WERI-Rb-1 (cell line): ENCODE results near the gene NACC2.
"Not testable (repeated sequence)": the region's sequence is repeated elsewhere in the genome, so short reads cannot be mapped to it uniquely, and the experiment has no call there.

Experiments used
- DNase-seq: peaks from one replicate; pipeline ENCODE4 v3.0.0-alpha.2; 2020
- H3K27ac ChIP-seq: fragments of 250-450 bp; sonication (Bioruptor Pico); 2 replicates; pipeline ENCODE4 v1.5.1; 2020; ENCODE audit warnings: mild to moderate bottlenecking, moderate library complexity
- H3K27me3 ChIP-seq: fragments of 250-450 bp; sonication (Bioruptor Pico); 2 replicates; pipeline ENCODE4 v1.5.1; 2021; ENCODE audit warnings: mild to moderate bottlenecking, low read depth, moderate library complexity; ENCODE audit not compliant: insufficient read depth, severe bottlenecking
- H3K36me3 ChIP-seq: fragments of 250-450 bp; sonication (Bioruptor Pico); 2 replicates; pipeline ENCODE4 v1.5.1; 2020; ENCODE audit warnings: mild to moderate bottlenecking, moderate library complexity
- H3K4me3 ChIP-seq: 2 replicates; pipeline ENCODE4 v1.5.1; 2011; ENCODE audit warnings: low read depth, mild to moderate bottlenecking, control low read depth, low read length
- H3K9me3 ChIP-seq: fragments of 250-450 bp; sonication (Bioruptor Pico); 2 replicates; pipeline ENCODE4 v1.5.1; 2021; ENCODE audit warnings: mild to moderate bottlenecking, moderate library complexity; ENCODE audit not compliant: severe bottlenecking
- TF ChIP-seq, protein P1 (sequence below): IDR thresholded peaks from 2 replicates; pipeline ENCODE4 v1.5.1; 2011; ENCODE audit warnings: low read depth, mild to moderate bottlenecking, control low read depth, inconsistent platforms, low read length

The NACC2 gene

DNA sequence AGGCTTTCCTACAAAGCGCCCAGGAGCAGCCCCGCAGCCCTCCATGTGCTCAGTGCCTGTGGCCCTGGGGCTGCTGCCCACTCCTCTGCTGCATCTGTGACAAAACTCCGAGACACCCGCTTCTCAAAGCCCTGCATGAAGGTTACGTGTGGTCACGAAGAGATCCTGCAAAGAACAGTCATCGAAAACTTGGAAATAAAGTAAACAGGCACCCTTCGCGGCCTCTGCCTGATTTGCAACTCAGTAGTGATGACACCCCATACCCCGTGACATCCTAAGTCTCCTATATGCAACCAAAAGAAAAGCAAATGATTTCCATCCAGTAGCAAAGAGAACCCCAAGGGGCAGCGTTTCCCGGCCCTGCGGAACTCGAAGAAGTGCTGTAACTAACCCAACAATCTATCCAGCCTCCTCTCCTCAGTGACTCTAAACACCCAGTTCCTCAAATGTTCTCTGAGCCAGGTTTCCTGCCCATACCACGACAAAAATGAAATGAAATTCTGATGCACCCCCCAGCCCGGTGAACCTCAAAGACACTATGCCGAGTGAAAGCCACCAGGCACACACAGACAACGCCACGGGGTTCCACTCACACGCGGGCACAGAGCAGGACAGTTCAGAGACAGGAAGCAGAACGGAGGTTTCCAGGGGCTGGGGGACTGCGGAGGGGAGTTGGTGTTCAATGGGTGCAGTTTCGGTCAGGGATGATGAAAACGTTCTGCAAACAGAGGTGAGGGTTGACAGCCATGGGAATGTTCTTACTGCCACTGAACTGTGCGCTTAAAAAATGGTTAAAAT, 19.0 kb downstream of the NACC2 start:
- Histone ChIP-seq H3K27ac (no peak overlapping the region), H3K9me3 (no peaks in the 10 kb centered on the region), H3K27me3 (no peaks in the 10 kb centered on the region), H3K36me3 (no peaks in the 10 kb centered on the region; the same call in 1 of the 2 replicates), H3K4me3 (no peak overlapping the region)
- TF ChIP-seq, protein P1, sequence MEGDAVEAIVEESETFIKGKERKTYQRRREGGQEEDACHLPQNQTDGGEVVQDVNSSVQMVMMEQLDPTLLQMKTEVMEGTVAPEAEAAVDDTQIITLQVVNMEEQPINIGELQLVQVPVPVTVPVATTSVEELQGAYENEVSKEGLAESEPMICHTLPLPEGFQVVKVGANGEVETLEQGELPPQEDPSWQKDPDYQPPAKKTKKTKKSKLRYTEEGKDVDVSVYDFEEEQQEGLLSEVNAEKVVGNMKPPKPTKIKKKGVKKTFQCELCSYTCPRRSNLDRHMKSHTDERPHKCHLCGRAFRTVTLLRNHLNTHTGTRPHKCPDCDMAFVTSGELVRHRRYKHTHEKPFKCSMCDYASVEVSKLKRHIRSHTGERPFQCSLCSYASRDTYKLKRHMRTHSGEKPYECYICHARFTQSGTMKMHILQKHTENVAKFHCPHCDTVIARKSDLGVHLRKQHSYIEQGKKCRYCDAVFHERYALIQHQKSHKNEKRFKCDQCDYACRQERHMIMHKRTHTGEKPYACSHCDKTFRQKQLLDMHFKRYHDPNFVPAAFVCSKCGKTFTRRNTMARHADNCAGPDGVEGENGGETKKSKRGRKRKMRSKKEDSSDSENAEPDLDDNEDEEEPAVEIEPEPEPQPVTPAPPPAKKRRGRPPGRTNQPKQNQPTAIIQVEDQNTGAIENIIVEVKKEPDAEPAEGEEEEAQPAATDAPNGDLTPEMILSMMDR: no peak
- DNase-seq: no peak

DNA sequence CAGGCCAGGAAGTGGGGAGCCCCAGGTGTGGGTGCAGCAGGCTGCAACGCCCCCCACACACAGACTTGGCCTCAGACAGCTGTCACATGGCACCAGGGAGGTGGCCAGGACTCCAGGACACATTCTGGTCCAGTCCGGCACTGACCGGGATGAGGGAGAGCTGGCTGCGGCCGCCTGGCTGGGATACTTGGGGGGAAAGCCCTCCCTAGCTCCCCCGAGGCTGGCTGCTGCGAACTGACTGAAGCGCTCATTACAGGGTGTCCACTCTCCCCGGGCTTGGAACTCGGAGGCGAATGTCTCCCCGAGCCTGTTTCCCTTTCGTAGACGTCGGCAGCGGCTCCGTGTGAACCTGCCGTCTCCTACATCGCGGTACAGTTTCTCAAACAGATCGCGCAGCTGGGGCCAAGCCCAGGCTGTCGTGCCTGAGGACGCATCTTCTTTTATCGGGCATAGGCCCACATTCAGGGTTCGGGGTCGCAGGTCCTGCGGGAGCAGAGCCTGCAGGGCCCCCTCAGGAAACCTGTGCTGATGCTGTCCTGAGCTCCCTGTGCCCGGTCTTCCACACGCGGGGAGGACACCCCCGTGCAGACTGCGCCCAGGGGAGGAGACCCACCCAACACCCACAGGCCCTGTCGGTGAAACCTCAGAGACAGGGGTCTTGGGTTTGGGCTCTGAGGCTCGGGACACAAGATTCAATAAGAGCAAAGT, 19.8 kb downstream of the NACC2 start:
- no peaks in the 10 kb centered on the region for H3K9me3 ChIP-seq
- H3K27me3 ChIP-seq: no peaks in the 10 kb centered on the region
- H3K4me3 ChIP-seq: no peak overlapping the region
- no peak for DNase-seq
- TF ChIP-seq, protein P1: no peak
- no peak overlapping the region for H3K27ac ChIP-seq
- no peaks in the 10 kb centered on the region; the same call in 1 of the 2 replicates for H3K36me3 ChIP-seq

DNA sequence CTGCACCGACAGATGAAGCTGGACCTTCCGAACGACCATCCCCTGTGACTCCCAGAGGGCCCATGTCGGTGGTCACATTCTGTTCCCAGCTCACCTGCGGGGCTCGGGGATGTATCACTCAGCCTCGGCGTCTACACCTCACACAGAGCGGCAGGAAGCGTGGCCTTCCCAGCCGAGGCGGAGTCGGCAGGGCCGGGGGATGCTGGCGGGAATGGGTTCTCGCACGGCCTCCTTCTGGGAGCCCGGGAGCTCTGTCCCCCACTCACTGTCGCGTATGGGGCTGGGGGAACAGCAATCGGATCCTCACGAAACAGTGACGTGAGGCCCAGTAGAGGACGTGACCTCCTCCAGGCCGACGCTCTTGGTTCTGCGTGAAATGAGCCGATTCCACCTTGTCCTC, 20.4 kb downstream of the NACC2 start:
- no peaks in the 10 kb centered on the region for H3K27me3 ChIP-seq
- TF ChIP-seq, protein P1: no peak
- H3K36me3 ChIP-seq: no peaks in the 10 kb centered on the region; the same call in 1 of the 2 replicates
- no peaks in the 10 kb centered on the region for H3K9me3 ChIP-seq
- no peak overlapping the region for H3K4me3 ChIP-seq
- no peak overlapping the region for H3K27ac ChIP-seq
- DNase-seq: no peak

DNA sequence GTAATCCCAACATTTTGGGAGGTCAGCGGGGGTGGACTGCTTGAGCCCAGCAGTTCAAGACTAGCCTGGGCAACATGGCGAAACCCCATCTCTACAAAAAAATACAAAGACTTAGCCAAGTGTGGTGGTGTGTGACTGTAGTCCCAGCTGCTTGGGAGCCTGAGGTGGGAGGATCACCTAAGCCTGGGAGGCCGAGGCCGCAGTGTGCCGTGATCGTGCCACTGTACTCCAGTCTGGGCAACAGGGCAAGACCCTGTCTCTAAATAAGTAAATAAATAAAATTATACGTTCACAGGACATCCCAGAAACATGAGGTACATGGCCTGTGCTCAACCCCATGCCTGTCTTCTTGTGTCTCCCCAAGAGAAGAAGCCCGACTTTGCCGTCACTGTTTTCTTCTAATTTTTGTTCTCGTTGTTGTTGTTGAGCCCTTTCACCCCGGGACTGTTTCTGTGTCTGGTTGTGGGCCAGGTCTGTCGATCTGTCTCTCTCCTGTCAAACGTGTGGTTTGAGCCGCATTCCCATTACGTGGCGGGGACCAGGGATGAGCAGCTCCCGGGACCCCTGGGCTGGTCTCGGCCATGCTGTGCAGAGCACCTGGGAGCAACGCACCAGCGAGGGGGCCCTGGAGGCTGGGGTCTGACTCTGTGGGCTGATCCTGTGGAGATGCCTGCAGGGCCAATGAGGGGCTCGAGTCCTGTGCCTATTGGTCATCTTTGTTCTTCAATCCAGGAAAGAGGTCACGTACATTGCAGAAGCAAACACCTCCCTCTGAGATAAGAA, 32.2 kb downstream of the NACC2 start:
- H3K9me3 ChIP-seq: no peaks in the 10 kb centered on the region
- no peak overlapping the region for H3K27ac ChIP-seq
- H3K4me3 ChIP-seq: no peak overlapping the region
- no peaks in the 10 kb centered on the region for H3K36me3 ChIP-seq
- H3K27me3 ChIP-seq: no peaks in the 10 kb centered on the region
- DNase-seq: no peak
- TF ChIP-seq, protein P1: no peak

DNA sequence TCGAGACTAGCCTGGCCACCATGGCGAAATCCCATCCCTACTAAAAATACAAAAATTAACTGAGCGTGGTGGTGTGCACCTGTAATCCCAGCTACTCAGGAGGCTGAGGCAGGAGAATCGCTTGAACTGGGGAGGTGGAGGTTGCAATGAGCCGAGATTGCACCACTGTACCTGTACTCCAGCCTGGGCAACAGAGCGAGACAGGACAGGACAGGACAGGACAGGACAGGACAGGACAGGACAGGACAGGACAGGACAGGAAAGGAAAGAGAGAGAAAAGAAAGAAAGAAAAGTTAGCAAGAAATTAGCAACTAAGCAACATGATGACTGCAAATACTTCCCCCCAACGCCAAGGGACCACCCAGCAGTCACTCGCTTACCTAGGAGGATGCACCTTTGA, 33.2 kb downstream of the NACC2 start:
- H3K9me3 ChIP-seq, H3K27ac ChIP-seq, H3K36me3 ChIP-seq, H3K27me3 ChIP-seq, DNase-seq, H3K4me3 ChIP-seq: not testable (repeated sequence)

DNA sequence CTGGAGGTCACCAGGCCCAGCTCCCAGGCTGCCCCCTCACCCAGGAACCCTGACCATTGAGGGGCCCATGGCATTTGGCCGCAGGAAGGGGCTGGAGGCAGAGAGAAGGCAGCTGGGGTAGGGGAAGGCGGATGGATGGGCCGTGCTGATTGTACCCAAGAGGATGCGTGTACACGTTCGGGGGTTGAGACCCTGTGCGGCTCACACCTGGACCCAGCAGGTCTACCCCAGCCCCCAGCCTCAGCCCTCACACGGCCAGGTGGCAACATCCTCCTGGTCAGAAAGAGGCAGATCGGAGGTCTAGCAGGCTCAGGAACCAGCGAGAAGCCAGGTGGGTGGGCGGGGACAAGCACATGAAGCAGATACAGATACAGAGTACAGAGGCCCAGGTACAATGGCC, 33.7 kb downstream of the NACC2 start:
- TF ChIP-seq, protein P1: no peak
- no peak overlapping the region for H3K4me3 ChIP-seq
- H3K9me3 ChIP-seq: no peaks in the 10 kb centered on the region
- no peaks in the 10 kb centered on the region for H3K36me3 ChIP-seq
- no peak for DNase-seq
- no peaks in the 10 kb centered on the region for H3K27me3 ChIP-seq
- H3K27ac ChIP-seq: no peak overlapping the region
